IPS-NIHi7 (cell line): ENCODE results near the gene COASY.
A peak's percentile ranks its signal among the peaks of the same experiment; 100 is the strongest.
"Not testable (repeated sequence)": the region's sequence is repeated elsewhere in the genome, so short reads cannot be mapped to it uniquely, and the experiment has no call there.

Source experiments
- DNase-seq: peaks from one replicate; pipeline ENCODE4 v3.0.0; 2012; ENCODE audit warnings: mixed read lengths; ENCODE audit errors: extremely low spot score

The COASY gene

GRCh38 chr17:42531455-42532354, 30.2 kb upstream of the COASY start:
- peak; percentile 59 for DNase-seq

DNA sequence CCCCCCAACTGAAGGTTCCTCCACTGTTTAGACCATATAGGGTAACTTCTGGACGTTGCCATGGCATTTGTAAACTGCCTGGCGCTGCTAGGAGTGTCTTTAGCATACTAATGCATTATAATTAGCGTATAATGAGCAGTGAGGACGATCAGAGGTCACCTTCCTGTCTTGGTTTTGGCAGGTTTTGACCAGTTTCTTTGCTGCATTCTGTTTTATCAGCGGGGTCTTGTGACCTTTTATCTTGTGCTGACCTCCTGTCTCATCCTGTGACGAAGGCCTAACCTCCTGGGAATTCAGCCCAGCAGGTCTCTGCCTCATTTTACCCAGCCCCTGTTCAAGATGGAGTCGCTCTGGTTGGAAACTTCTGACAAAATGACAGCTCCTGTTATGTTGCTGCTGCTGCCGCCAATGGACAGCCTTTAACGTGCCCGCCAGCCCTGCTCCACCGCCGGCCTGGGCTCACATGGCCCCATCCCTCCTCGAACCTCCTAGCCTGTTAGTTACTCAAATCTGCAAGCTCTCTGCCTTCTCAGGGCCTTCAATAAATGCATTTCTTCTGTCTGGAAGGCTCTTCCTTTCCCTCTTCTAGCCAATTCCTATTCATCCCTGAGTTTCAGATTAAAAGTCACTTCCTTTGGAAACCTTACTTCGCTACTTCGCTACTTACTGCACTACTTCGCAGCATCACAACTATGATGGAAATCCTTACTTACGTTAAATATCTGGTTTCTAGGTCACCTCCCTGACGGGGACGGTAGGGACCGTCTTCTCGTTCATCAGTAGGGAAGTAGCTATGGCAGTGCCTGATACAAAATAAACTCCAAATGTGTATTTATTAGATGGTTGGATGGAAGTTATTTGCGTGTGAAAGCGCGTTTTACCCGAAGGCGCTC, 26.5 kb upstream of the COASY start:
- DNase-seq, result no peak

DNA sequence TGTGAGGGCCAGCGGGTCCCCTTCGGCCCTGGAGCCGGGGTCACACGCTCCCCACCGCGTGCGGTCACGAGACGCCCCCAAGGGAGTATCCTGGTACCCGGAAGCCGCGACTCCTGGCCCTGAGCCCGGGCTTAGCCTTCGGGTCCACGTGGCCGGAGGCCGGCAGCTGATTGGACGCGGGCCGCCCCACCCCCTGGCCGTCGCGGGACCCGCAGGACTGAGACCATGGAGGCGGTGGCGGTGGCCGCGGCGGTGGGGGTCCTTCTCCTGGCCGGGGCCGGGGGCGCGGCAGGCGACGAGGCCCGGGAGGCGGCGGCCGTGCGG, 25.9 kb upstream of the COASY start, which contains the start of gene NAGLU:
NAGLU (plus strand) TSS at position 194 of the 324 bp plus-strand sequence; CDS start at position 226, 32 bp downstream.
- peak; percentile 98 for DNase-seq

- peak; percentile 92 for DNase-seq
These were observed 25.4 kb upstream of the COASY start for GRCh38 chr17:42536372-42537155.

GRCh38 chr17:42537156-42537805, 24.7 kb upstream of the COASY start:
- DNase-seq, result no peak

DNA sequence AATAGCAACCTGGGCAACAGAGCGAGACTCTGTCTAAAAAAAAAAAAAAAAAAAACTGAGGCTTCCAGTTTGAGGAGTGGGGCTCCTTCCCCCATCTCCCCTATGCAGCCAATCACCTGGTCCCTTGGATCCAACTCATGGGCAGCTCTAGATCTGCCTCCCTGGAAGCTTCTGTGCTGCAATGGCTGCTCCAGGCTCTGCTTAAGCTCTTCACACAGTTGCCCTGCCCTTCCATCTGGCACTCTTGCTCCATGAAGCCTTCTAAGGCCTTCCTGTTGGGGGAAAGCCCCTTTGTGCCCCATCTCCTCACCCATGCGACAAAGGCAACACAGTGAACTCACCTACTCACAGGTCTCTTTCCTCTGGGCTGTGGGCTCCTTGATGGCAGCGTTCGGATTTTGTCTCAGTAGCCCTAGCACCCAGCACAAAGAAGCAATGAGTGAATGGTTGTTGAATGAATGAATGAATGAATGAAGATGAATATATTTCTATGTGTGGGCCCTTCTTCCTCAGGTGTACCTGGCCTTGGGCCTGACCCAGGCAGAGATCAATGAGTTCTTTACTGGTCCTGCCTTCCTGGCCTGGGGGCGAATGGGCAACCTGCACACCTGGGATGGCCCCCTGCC, 24.0 kb upstream of the COASY start:
- no peak for DNase-seq

- DNase-seq, result no peak
These were observed 23.5 kb upstream of the COASY start for GRCh38 chr17:42538482-42538881.

DNA sequence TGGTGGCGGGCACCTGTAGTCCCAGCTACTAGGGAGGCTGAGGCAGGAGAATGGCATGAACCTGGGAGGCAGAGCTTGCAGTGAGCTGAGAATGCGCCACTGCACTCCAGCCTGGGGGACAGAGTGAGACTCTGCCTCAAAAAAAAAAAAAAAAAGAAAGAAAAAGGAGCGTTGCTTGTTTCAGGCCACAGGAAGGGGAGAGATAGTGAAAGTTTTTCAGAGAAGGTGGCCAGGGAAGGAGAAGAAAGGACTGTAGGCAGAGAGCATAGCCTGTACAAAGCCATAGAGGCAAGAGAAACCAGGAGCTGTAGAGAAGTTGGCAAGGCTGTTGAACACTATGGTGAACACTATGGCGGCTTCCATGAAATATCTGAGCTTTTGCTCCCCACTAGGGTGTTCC, 21.4 kb upstream of the COASY start:
- DNase-seq, result not testable (repeated sequence)

DNA sequence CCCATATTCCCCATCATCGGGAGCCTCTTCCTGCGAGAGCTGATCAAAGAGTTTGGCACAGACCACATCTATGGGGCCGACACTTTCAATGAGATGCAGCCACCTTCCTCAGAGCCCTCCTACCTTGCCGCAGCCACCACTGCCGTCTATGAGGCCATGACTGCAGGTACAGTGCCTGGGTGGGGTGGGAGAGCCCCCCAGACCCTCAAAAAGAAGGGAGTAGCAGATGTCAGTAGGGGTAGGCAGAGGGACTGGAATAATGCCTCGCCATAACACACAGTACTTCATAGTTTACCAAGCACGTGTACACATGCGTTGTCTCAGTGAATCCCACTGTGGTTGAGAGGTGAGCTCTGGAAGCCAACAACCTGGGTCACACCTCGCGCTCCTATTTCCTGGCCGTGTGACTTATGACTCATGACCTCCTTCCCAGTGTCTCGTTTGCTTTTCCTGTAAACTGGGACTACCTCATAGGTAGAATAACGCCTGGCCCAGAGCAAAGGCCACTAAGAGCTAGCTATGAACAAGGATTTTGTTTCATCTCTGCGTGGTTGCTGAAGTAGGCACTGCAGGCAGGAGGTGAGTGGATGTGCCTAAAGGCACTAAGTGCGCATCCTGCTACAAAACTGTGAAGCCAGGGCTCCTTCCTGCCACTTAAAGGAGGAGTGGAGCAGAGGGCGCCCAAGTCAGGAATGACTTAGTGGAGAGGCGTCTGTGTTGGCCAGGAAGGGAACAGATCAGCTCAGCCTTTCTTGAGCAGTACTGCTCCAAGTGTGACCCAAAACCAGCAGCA, 20.7 kb upstream of the COASY start:
- DNase-seq, result no peak

DNA sequence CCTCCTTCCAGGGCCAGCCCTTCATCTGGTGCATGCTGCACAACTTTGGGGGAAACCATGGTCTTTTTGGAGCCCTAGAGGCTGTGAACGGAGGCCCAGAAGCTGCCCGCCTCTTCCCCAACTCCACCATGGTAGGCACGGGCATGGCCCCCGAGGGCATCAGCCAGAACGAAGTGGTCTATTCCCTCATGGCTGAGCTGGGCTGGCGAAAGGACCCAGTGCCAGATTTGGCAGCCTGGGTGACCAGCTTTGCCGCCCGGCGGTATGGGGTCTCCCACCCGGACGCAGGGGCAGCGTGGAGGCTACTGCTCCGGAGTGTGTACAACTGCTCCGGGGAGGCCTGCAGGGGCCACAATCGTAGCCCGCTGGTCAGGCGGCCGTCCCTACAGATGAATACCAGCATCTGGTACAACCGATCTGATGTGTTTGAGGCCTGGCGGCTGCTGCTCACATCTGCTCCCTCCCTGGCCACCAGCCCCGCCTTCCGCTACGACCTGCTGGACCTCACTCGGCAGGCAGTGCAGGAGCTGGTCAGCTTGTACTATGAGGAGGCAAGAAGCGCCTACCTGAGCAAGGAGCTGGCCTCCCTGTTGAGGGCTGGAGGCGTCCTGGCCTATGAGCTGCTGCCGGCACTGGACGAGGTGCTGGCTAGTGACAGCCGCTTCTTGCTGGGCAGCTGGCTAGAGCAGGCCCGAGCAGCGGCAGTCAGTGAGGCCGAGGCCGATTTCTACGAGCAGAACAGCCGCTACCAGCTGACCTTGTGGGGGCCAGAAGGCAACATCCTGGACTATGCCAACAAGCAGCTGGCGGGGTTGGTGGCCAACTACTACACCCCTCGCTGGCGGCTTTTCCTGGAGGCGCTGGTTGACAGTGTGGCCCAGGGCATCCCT, 18.5 kb upstream of the COASY start:
- DNase-seq, result no peak

DNA sequence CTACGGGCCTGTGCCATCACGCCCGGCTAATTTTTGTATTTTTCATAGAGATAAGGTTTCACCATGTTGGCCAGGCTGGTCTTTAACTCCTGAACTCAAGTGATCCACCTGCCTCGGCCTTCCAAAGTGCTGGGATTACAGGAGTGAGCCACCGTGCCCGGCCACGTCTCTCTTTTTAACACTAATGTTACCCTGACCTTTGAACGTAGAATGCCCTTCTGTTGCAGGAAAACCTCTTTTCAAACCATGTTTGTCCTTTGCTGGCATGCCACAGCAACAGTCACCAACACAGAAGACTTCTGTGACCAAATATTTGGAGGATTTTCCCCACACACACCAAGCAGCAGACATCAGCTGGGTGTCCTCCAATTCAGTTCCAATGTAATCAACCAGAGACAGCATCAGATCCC, 17.1 kb upstream of the COASY start:
- no peak for DNase-seq

GRCh38 chr17:42545755-42546505, 16.0 kb upstream of the COASY start:
- DNase-seq, result not testable (repeated sequence)

DNA sequence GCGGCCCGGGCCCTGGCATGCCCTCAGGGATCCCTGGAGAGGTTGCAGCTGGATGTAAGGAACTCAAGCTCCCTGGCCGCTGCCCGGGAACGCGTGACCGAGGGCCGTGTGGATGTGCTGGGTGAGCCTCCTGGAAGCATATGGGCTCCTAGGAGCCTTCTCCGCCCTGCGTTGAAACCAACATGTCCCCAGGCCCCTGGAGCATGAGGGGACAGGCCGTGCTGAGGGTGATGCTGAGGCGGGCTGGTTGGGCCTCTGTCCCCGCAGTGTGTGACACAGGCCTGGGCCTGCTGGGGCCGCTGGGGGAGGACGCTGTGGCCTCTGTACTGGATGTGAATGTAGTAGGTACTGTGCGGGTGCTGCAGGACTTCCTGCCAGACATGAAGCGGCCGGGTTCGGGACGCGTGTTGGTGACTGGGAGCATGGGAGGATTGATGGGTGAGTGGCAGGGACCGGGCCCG, 14.9 kb upstream of the COASY start:
- DNase-seq, result no peak

DNA sequence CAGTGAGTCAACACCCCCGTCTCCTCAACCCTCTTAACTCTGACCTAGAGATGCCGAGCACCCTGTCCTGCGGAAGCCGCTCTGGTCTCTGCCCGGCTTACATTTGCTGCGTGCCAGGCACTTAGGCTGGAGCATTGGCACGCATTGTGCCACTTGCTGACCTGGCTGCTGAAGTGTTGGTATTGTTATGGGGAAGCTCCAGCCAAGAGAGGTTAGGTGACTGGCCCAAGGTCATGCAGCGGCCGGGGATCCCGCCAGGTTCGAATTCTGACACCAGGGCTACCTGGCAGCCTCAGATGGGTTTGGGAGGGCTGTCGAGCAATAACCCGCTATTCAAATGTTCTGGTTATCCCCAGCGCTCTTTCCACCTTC, 14.3 kb upstream of the COASY start:
- DNase-seq, result no peak

DNA sequence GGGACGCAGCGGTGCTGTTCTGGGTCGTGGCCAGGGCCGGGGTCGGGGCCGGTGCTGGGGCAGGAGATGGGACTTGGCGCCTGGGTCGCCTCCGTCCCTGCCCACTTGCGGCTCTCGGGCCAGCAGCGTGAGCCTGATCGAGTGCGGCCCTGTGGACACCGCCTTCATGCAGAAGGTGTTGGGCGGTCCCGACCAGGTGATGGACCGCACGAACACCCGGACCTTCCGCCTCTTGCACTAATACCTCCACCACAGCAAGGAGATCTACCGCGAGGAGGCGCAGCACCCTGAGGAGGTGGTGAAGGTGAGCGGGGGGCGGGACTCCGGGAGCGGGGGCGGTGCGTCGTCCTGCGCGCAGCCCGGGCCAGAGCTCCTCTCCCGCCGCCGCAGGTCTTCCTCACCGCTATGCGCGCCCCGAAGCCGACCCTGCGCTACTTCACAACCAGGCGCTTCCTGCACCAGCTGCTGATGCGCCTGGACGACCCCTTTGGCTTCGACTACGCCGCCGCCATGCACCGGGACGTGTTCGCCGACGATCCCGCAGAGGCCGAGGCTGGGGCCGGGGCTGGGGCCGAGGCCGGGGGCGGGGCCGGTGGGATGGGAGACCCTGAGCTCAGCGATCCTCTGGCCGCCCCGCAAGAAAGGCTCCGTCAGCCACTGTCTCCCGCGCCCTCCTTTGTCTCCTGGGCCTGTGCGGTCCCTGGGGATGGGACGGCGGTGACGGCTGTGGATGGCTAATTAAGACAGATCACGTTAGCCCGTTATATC, 13.7 kb upstream of the COASY start:
- DNase-seq, result peak; percentile 91

DNA sequence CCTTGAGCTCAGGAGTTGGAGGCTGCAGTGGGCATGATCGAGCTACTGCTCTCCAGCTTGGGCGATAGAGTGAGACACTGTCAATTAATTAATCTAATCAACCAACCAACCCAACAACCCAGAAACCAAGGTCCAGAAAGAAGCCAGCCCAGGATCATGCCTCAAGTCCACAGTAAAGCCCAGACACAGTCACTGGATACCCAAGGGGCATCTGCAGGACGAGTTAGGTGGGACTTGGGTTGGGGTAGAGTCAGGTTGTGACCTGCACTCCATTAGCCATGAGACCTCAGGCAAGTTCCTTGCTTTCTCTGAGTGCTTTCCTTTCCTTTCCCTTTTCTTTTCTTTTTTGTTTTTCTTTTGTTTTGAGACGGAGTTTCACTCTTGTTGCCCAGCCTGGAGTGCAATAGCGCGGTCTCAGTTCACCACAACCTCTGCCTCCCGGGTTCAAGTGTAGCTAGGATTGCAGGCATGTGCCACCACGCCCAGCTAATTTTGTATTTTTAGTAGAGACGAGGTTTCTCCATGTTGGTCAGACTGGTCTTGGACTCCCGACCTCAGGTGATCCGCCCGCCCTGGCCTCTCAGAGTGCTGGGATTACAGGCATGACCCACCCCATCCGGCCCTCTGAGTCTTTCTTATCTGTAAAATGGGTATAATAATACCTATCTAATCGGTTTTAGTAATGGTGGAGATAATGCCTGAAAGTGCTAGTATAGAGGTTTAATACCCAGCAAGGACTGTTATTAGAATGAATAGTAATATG, 12.8 kb upstream of the COASY start:
- DNase-seq, result no peak

- not testable (repeated sequence) for DNase-seq
These were observed 9.2 kb upstream of the COASY start, which contains the start of gene HSD17B1 for GRCh38 chr17:42552736-42553135. TSS of gene HSD17B1 (plus strand) at chr17:42552923. CDS start at chr17:42552934, 11 bp downstream.
